Measurements from ENCODE around the gene C16orf92.

GRCh38 chr16:29995911-29996765, 26.9 kb upstream of the C16orf92 start, which contains the start of gene INO80E:
- no peak for TF ChIP-seq EZH2 (IDR thresholded peaks at IDR 0.05; ENCODE audit: borderline replicate concordance, low read depth, low read length, poor library complexity, severe bottlenecking)
- no peak for TF ChIP-seq CTCF (conservative IDR thresholded peaks at IDR 0.05; ENCODE audit: low read depth, low read length)

Measured in A673 (cell line).